K562 (cell line): ENCODE data around the gene SLC24A3. TPM values are rescaled to one million over a fixed set of nuclear protein-coding genes. Genes with fewer than 3 reads are reported as not detected.

Experiments used
- ATAC-seq: fragments of 200-7000 bp; cut with Tn5 transposase; 3 replicates; pipeline ENCODE4 v1.9.1; 2020; ENCODE audit warnings: moderate library complexity
- BruUV-seq: library from RNA; stranded (reverse); fragments of 400-500 nt; replicated peaks from 2 replicates; lab custom pipeline; 2021; lab: Mats Ljungman, UMichigan
- CTCF ChIA-PET: fragments of 300-600 bp; formaldehyde crosslinking; extraction: SDS; loops from one replicate; lab custom pipeline; 2021; ENCODE audit warnings: low intra/inter-chr PET ratio; lab: Yijun Ruan, JAX
- POLR2A ChIA-PET: fragments of 300-600, 350-650 bp; sonication (Branson Sonifier 250); formaldehyde crosslinking; extraction: SDS; loops from one replicate; lab custom pipeline; 2021; ENCODE audit warnings: antibody characterized with exemption, inconsistent platforms; lab: Yijun Ruan, JAX
- DNase-seq, 4 experiments: peaks; one replicate each; pipeline versions ENCODE4 v3.0.0 to v3.0.0-alpha.2; 2011 to 2018; ENCODE audit warnings: low spot score in 3 of 4, mixed read lengths in 3 of 4; ENCODE audit errors: extremely low read depth in 1 of 4
- FAIRE-seq: peaks from 2 replicates; lab custom pipeline; 2011; peaks lifted over from hg19 to GRCh38; lab: Jason Lieb, UNC
- H2AFZ ChIP-seq: 2 replicates; pipeline ENCODE4 v1.6.0; 2011; ENCODE audit warnings: low read depth, low read length, control low read depth, inconsistent platforms
- H3K27ac ChIP-seq: fragments of 200-600 bp; 3 replicates; pipeline ENCODE4 v1.8.0; 2011; ENCODE audit warnings: low read depth, mild to moderate bottlenecking, control low read depth, inconsistent platforms, low read length, moderate library complexity, mixed read lengths; ENCODE audit errors: extremely low read depth
- H3K27me3 ChIP-seq, 2 experiments: fragments of 300-600 bp in 1 of 2; 2 replicates in 1 of 2; 3 replicates in 1 of 2; pipeline versions ENCODE4 v1.6.0 to v1.8.0; 2011; ENCODE audit warnings: inconsistent platforms in 2 of 2, low read length in 2 of 2, mild to moderate bottlenecking in 1 of 2, mixed read lengths in 1 of 2, moderate library complexity in 1 of 2; ENCODE audit not compliant: control insufficient read depth in 2 of 2, insufficient read depth in 2 of 2
- H3K36me3 ChIP-seq: fragments of 300-600 bp; 3 replicates; pipeline ENCODE4 v1.8.0; 2011; ENCODE audit warnings: mild to moderate bottlenecking, low read length, inconsistent platforms; ENCODE audit not compliant: control insufficient read depth, insufficient read depth
- H3K4me1 ChIP-seq, 2 experiments: fragments of 200-600 bp in 1 of 2; replicated peaks in 1 of 2; 2 replicates in 1 of 2; 3 replicates in 1 of 2; pipeline versions ENCODE4 v1.5.1 to v1.8.0; 2011; ENCODE audit warnings: inconsistent platforms in 2 of 2, low read length in 2 of 2, mild to moderate bottlenecking in 1 of 2, mixed read lengths in 1 of 2, moderate library complexity in 1 of 2; ENCODE audit not compliant: control insufficient read depth in 2 of 2, insufficient read depth in 2 of 2
- H3K4me2 ChIP-seq: 2 replicates; pipeline ENCODE4 v1.6.1; 2011; ENCODE audit warnings: low read length, control low read depth, inconsistent platforms, mixed read lengths; ENCODE audit not compliant: insufficient read depth
- H3K4me3 ChIP-seq: fragments of 200-600 bp; sonication (generic), shearing (Covaris generic); 2 replicates; pipeline ENCODE4 v1.5.1; 2016; ENCODE audit warnings: control low read depth, inconsistent platforms
- H3K79me2 ChIP-seq: fragments of 200-600 bp; 3 replicates; pipeline ENCODE4 v1.8.0; 2011; ENCODE audit warnings: low read length, inconsistent platforms; ENCODE audit not compliant: control insufficient read depth, insufficient read depth
- H3K9ac ChIP-seq, 2 experiments: 2 replicates each; pipeline versions ENCODE4 v1.6.0 to v1.6.1; 2011; ENCODE audit warnings: low read depth in 2 of 2, low read length in 2 of 2, control low read depth in 1 of 2, inconsistent platforms in 1 of 2, mild to moderate bottlenecking in 1 of 2, mixed read lengths in 1 of 2; ENCODE audit not compliant: insufficient read depth in 1 of 2
- H3K9me1 ChIP-seq: one replicate; pipeline ENCODE4 v1.6.0; 2011; ENCODE audit warnings: inconsistent platforms, mild to moderate bottlenecking, low read length, moderate library complexity; ENCODE audit not compliant: control insufficient read depth, insufficient read depth
- H3K9me3 ChIP-seq: replicated peaks from 2 replicates; pipeline ENCODE4 v1.5.1; 2011; ENCODE audit warnings: low read depth, low read length, inconsistent platforms; ENCODE audit not compliant: control insufficient read depth, insufficient read depth
- H4K20me1 ChIP-seq: replicated peaks from 2 replicates; pipeline ENCODE4 v1.6.1; 2011; ENCODE audit warnings: low read length, inconsistent platforms, mixed read lengths; ENCODE audit not compliant: control insufficient read depth, insufficient read depth
- MBD1 ChIP-seq: fragments of 250-450 bp; sonication (Bioruptor Pico); IDR thresholded peaks from 2 replicates; pipeline ENCODE4 v1.8.0; 2022; ENCODE audit warnings: inconsistent platforms
- NFIC ChIP-seq: fragments of 450-650 bp; IDR thresholded peaks from 2 replicates; pipeline ENCODE4 v1.6.1; 2017; ENCODE audit warnings: mild to moderate bottlenecking, inconsistent platforms
- YBX1 ChIP-seq: fragments of 450-650 bp; IDR thresholded peaks from 2 replicates; pipeline ENCODE4 v1.7.1; 2016; ENCODE audit warnings: mild to moderate bottlenecking
- ZNF175 ChIP-seq: fragments of 200-800 bp; sonication (Bioruptor generic); IDR thresholded peaks from 2 replicates; pipeline ENCODE4 v1.6.1; 2016; ENCODE audit warnings: low read depth, mild to moderate bottlenecking, missing genetic modification characterization, missing compliant biosample characterization
- WGBS: fragments of 100-300 bp; shearing (Covaris generic); methylation state at CpG from one replicate; pipeline ENCODE4 v1.1.6; 2016; ENCODE audit warnings: low coverage, mixed read lengths; ENCODE audit not compliant: insufficient coverage; ENCODE audit errors: missing lambda C conversion rate; 5-methylcytosine and 5-hydroxymethylcytosine counted together
- in situ Hi-C: fragments of 300-500 bp; cut with MboI; formaldehyde crosslinking; loops from 4 replicates; pipeline ENCODE4 v1.15.0; 2018; ENCODE audit warnings: inconsistent platforms, mixed read lengths
- intact Hi-C: fragments of 100-400 bp; cut with micrococcal nuclease; formaldehyde crosslinking; loops from 2 replicates; pipeline ENCODE4 v1.14.2; 2022
- polyA plus RNA-seq, 8 experiments: library from polyadenylated mRNA; depleted of rRNA in 4 of 8; stranded (reverse) in 5 of 8; unstranded in 3 of 8; fragments of >200 nt; fragmentation: Nextera tagmentation in 2 of 8; fragmentation: Illumina TruSeq in 1 of 8; extraction: Ambion mirVana in 2 of 8; extraction: Trizol in 1 of 8; gene quantifications; 2 replicates each; pipeline versions ENCODE4 v1.2.1 to v1.2.3, GENCODE V29; 2011 to 2014; ENCODE audit warnings: inconsistent platforms in 1 of 8, missing spikeins in 1 of 8
- total RNA-seq, 7 experiments: library from RNA; depleted of rRNA in 6 of 7; stranded (reverse); fragments of >200 nt in 6 of 7; fragmentation: Illumina TruSeq in 2 of 7; extraction: Trizol in 2 of 7; gene quantifications; 2 replicates each; pipeline versions ENCODE4 v1.2.1 to v1.2.3, GENCODE V29; 2011 to 2021; ENCODE audit warnings: low replicate concordance in 1 of 7
- TF ChIP-seq, protein P1 (sequence below): IDR thresholded peaks from 2 replicates; pipeline ENCODE4 v1.6.1; 2014; ENCODE audit warnings: antibody characterized with exemption

SLC24A3 gene
- total and polyA plus RNA-seq, 9 of the 15 experiments (the other 6 are each of a cell fraction or from before 2014, with no cell fraction given): not detected

- FAIRE-seq (no peak), DNase-seq (no peak), ATAC-seq (no peak)
- Histone ChIP-seq H3K9me1 (no peaks in the 10 kb centered on the region), H3K9ac (no peak overlapping the region), H3K79me2 (no peaks in the 10 kb centered on the region), H4K20me1 (no peaks in the 10 kb centered on the region), H2AFZ (no peak overlapping the region), H3K27ac (no peak overlapping the region), H3K9me3 (no peaks in the 10 kb centered on the region), H3K4me2 (no peak overlapping the region), H3K36me3 (no peaks in the 10 kb centered on the region), H3K27me3 (no peaks in the 10 kb centered on the region), H3K4me3 (no peak overlapping the region), H3K4me1 (no peaks in the 10 kb centered on the region)
- BruUV-seq: no TSS peak
- intact Hi-C loops: no loop called here
- in situ Hi-C loops: no loop called here
- POLR2A ChIA-PET: no interaction called here
- TF ChIP-seq MBD1 (CRISPR knock-in tag) (no peak), NFIC (no peak), ZNF175 (CRISPR knock-in tag) (no peak), YBX1 (no peak)
- TF ChIP-seq, protein P1, sequence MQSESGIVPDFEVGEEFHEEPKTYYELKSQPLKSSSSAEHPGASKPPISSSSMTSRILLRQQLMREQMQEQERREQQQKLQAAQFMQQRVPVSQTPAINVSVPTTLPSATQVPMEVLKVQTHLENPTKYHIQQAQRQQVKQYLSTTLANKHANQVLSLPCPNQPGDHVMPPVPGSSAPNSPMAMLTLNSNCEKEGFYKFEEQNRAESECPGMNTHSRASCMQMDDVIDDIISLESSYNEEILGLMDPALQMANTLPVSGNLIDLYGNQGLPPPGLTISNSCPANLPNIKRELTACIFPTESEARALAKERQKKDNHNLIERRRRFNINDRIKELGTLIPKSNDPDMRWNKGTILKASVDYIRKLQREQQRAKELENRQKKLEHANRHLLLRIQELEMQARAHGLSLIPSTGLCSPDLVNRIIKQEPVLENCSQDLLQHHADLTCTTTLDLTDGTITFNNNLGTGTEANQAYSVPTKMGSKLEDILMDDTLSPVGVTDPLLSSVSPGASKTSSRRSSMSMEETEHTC: no peak
- CTCF ChIA-PET: no interaction called here
- WGBS: 0% methylated on average over 3 of the region's 6 CpGs
Observed at GRCh38 chr20:19460386-19460785, 247.9 kb downstream of the SLC24A3 start.
